ENCODE data around the gene ZCCHC2.

ZCCHC2 gene

GRCh38 chr18:62611453-62612288 is 88.8 kb downstream of the ZCCHC2 start:
- no peak for DNase-seq

- peak; percentile 34 for DNase-seq
These were observed 89.4 kb downstream of the ZCCHC2 start for GRCh38 chr18:62612289-62612645.

- no peak for DNase-seq
These were observed 90.0 kb downstream of the ZCCHC2 start for GRCh38 chr18:62612776-62613175.

GRCh38 chr18:62614494-62614893 is 91.7 kb downstream of the ZCCHC2 start:
- no peak for DNase-seq

- DNase-seq = no peak
These were observed 93.5 kb downstream of the ZCCHC2 start for GRCh38 chr18:62616331-62616805.

- DNase-seq = no peak
These were observed 95.2 kb downstream of the ZCCHC2 start for GRCh38 chr18:62617793-62618591.

GRCh38 chr18:62618735-62619134 is 95.9 kb downstream of the ZCCHC2 start:
- no peak for DNase-seq

GRCh38 chr18:62621546-62621945 is 98.7 kb downstream of the ZCCHC2 start:
- no peak for DNase-seq

GRCh38 chr18:62625019-62625418 is 102.2 kb downstream of the ZCCHC2 start:
- DNase-seq = no peak

Measured in NCI-H69 (cell line).